GM04504 (cell line): Measurements from ENCODE around the gene RAD51B.
"Not testable (repeated sequence)": the region's sequence is repeated elsewhere in the genome, so short reads cannot be mapped to it uniquely, and the experiment has no call there.

Source experiments
- DNase-seq: peaks from one replicate; pipeline ENCODE4 v3.0.0-alpha.2; 2012; ENCODE audit warnings: low read depth

Gene RAD51B

DNA sequence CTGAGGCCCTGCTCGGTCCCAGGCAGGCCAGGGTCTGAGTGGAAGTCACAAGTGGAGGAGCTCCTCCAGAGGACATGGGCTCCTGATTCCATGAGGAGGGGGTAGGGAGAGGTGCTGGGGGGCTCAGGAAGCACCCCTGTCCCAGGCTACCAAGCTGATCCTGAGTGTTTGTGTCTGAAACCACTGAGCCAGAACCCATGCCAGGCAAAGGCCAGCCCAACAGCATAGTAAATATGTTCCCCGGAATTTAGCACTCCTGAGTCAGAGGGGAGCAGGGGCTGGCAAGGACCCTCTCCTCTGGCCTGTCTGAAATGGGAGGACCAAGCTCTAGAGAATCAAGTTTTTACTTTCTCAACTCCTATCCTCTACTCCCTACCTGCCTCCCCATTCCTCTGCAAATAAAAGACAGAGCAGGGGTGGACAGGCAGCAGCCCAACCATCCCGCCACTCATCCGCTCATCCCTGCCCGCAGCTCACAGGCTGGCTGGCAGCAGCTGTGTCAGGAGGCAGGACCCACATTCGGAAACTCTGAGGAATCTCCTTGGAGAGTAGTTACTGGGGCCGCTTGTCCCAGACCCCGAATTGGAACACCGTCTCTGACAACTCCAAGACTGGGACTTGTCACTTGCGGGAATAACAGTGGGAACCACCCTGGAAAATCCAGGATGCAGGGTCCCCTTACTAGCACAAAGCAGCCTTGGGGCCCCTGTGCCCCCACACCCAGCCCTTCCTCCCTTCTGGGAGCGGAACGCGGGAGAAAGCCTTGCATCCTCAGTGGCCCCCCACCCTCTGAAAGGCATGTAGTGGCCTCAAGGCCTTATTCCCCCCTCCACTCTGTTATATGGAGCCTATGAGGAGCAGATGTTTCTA lies 870.7 kb downstream of the RAD51B start:
- DNase-seq, result no peak

GRCh38 chr14:68691031-68691791 lies 871.6 kb downstream of the RAD51B start:
- DNase-seq, result no peak

GRCh38 chr14:68691792-68692118 lies 872.2 kb downstream of the RAD51B start:
- DNase-seq, result no peak

GRCh38 chr14:68692216-68692615 lies 872.6 kb downstream of the RAD51B start:
- DNase-seq, result no peak

DNA sequence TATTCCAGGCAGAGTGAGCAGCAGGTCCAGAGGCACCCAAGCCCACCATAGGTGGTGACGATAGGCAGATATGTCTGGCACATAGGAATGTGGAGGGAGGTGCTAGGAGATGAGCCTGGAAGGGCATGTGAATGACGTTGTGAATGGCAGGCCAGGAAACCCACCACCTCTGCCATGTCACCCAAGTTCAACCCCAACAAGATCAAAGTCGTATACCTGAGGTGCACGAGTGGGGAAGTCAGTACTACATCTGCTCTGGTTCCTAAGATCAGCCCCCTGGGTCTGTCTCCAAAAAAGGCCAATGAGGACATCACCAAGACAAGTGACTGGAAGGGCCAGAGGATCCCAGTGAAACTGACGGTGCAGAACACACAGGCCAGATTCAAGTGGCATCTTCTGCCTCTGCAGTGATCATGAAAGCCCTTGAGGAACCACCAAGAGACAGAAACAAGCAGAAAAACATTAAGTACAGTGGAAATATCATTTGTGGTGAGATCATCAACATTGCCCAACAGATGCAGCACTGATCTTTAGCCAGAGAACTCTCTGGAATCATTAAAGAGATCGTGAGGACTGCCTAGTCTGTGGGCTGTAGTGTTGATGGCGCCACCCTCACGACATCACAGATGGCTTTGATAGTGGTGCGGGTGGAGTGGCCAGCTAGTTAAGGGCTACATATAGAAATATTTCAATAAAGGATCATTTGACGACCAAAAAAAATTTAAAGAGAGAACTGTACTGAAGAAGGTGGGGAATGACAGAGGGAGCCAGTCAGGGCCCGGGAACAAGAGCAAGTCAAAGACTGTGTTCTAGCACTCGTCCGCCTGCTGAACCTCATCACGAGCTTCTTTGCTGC lies 873.6 kb downstream of the RAD51B start:
- DNase-seq, result peak; percentile 82

DNA sequence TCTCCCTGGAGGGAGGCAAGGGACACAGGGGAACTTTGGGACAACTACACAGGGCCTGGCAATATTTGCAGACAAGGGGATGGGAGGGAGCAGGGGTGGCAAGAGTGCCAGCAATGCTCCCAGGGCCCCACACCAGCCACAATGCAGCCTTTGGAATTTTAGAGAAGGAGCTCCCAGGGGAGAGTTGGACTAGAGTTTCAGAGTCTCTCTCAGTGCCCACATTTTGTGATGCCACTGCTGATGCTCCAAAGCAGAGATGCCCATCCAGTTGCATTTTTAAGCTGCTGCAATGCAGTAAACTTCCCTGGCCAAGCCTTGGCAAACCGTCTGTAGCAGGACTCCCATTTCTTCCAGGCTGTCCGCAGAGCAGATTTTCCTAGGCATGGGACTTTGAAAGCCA lies 874.3 kb downstream of the RAD51B start:
- DNase-seq, result no peak

GRCh38 chr14:68694516-68695235 lies 875.1 kb downstream of the RAD51B start:
- no peak for DNase-seq

GRCh38 chr14:68695326-68695768 lies 875.8 kb downstream of the RAD51B start:
- peak; percentile 99 for DNase-seq

DNA sequence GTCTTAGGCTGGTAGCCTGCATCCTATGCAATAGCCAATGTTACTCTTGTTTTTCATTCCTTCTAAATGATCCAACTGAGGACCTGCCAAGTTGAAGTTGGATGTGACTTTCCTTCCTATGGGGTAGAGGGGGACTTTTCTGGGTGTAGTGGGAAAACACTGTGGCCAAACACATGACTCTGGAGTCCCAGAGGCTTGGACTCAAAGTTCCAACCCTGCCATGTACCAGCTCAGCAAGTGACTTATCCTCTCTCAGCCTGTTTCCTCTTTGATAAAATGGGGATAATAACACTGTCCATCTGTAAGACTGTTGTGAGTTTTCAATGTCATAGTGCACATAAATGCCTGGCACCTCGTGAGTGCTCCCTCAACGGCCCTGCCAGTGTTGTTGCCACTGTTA lies 876.3 kb downstream of the RAD51B start:
- no peak for DNase-seq

- no peak for DNase-seq
Observed at GRCh38 chr14:68696266-68696665, 876.7 kb downstream of the RAD51B start.

GRCh38 chr14:68696721-68697495 lies 877.3 kb downstream of the RAD51B start:
- no peak for DNase-seq

DNA sequence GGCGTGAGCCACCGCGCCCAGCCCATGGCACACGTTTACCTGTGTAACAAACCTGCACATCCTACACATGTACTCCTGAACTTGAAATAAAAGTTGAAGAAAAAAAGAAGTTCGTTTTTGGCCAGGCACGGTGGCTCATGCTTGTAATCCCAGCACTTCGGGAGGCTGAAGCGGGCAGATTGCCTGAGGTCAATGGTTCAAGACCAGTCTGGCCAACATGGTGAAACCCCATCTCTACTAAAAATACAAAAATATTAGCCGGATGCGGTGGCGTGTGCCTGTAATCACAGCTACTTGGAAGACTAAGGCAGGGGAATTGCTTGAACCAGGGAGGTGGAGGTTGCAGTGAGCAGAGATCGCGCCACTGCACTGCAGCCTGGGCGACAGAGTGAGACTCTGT lies 879.2 kb downstream of the RAD51B start:
- not testable (repeated sequence) for DNase-seq

GRCh38 chr14:68701001-68701741 lies 881.6 kb downstream of the RAD51B start:
- no peak for DNase-seq

- no peak for DNase-seq
Observed at GRCh38 chr14:68702135-68702534, 882.6 kb downstream of the RAD51B start.

DNA sequence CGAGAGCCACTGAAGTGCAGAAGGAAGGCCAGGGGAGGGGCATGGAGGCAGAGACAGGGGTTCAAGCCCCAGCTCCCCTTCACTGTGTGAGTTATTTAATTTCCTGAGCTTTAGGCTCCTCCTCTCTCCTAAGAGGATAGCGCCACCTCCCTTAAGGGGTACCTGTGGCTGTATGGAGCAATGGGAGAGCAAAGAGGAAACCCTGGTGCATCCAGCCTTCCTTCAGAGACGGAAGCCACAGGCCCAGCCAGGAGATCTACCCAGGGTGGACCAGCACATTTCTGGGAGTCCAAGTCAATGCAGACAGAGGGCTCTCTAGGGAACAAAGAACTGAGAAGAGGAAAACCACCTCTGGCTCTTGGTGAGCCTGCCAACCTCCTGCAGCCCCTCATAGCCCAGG lies 883.0 kb downstream of the RAD51B start:
- DNase-seq, result no peak

- DNase-seq, result no peak
Observed at GRCh38 chr14:68703093-68703492, 883.5 kb downstream of the RAD51B start.

GRCh38 chr14:68704736-68705720 lies 885.4 kb downstream of the RAD51B start:
- no peak for DNase-seq

DNA sequence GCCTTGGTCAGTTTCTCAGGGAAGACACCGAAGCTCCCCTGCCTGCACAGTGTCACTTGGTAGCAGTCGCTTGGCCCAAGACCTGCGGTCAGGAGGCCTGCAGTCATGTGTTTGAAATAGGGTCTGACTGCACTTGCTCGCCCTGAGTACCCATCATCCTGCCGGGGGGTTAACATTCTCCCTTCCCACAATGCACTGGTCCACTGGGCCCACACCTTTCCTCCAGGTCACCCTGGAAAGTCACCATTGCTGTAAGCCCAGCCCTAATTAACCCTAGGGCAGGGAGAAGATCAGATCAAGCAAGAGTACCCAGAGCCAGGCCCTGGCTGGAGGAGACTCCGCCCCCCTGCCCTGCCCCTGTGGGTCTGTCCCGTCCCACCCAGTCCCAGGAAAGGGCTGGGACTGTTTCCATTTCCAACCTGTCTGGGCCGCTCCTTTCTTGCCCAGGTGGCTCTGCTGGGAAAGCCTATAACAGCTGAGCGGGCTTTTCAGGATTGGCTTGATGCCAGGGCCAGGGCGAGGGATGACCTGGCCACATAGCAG lies 886.2 kb downstream of the RAD51B start:
- no peak for DNase-seq

DNA sequence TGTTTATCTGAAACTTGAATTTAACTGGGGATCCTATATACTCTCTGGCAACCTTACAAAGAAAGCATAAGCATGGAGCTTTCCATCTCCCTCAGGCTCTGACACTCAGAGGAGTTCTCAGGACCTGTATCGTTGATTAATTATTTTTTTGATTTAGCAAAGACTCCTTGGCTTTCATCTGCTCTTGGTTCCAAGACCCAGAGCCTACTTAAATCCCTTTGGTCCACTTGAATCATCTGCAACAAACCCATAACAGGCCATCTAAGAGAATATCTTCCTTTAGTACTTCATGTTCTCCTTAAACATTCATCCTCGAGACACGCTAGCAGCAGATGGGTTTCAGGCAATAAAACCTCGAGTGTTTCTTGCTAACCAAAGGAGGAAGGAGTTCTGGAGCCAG lies 887.9 kb downstream of the RAD51B start:
- DNase-seq, result no peak
